ENCODE results near the gene SLC15A5.

Gene SLC15A5

DNA sequence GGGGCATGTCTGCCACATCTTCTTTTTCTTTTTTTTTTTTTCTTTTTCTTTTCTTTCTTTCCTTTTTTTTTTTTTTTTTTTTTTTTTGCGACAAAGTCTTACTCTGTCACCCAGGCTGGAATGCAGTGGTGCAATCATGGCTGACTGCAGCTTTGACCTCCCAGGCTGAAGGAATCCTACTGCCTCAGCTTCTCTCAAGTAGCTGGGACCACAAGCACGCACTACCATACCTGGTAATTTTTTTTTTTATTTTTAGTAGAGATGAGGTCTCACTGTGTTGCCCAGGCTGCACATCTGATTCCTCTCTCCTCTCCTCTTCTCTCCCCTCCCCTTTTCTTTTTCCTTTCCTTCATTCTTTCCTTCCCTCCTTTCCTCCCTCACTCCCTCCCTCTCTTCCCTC is 18.5 kb downstream of the SLC15A5 start:
- FAIRE-seq, result no peak

- no peak for FAIRE-seq
These were observed 31.2 kb downstream of the SLC15A5 start for GRCh38 chr12:16246264-16246663.

DNA sequence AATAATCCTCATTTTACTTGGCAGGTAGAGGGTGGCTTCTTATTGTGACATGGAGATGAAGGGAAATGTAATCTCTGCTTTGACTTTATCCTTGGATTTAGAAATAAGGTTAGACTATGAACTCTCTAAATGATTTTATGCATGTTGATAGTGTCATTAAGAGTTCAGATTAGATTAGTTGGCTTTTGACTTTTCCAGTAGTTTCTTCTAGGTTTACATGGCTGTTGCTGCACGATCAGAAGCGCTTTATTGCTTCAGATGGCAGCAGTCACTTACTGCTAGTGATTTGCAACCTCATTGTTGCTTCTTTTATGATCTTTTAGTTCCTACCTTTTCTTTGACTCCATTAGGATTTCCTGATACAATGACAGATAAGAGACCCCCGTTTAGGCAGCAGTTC is 32.3 kb downstream of the SLC15A5 start:
- no peak for FAIRE-seq

- no peak for FAIRE-seq
These were observed 33.7 kb downstream of the SLC15A5 start for GRCh38 chr12:16243487-16244412.

DNA sequence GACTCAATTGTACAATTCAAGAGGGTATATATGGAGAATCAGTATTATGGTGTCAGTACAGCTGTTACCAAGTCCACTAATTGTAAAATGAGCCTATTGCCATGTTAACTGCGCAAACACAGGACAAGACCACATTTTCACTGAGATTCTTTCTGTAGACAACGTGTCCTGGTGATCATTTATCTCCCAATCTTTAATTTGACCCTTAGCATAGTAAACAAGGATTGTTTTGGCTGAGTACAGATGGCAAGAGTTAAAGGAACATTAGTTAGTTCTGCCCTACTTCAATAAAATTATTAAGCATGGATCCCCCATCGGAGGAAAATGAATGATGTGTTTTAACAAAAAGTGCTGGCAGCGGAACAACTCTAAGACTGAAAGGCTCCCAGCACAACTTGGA is 36.1 kb downstream of the SLC15A5 start:
- no peak for FAIRE-seq

- FAIRE-seq, result no peak
These were observed 38.8 kb downstream of the SLC15A5 start for GRCh38 chr12:16238661-16239060.

GRCh38 chr12:16229676-16230075 is 47.8 kb downstream of the SLC15A5 start:
- no peak for FAIRE-seq

DNA sequence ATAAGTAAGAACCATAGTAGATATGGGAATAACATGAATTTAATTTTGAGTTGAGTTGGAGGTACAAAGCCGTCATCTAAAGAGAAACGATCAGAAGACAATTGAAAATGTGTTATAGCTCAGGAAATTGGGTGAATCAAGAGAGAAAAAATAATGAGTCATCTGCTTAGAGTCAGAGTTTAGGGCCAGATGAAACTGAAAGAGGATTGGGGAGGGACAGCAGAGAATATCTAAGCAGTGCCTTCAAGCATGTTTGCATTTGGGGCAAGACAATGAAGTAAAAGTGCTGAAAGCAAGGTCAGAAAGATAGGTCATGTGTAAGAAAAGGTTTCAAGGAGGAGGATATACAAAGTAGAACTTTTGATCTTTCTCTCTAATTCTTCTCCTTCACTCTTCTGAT is 49.4 kb downstream of the SLC15A5 start:
- no peak for FAIRE-seq

GRCh38 chr12:16225692-16226091 is 51.8 kb downstream of the SLC15A5 start:
- no peak for FAIRE-seq

DNA sequence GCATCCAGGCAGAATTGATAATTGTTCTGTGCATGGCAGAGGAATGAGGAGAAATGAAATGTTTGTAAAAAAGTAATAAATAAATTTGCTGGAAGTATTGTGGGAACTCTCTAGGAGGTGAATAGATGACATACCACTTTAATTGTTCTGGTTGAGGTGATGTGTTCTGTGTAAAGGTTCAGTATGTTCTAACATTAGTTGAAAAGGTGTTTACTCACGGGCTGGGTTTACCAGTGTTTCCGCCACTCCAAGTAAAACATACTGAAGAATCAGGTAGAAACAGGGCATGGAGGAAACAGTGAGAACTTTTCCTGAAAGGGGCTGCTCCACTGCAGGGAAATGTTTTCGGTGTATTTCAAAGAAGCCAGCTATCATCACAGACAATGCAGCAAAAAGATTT is 53.3 kb downstream of the SLC15A5 start:
- no peak for FAIRE-seq

DNA sequence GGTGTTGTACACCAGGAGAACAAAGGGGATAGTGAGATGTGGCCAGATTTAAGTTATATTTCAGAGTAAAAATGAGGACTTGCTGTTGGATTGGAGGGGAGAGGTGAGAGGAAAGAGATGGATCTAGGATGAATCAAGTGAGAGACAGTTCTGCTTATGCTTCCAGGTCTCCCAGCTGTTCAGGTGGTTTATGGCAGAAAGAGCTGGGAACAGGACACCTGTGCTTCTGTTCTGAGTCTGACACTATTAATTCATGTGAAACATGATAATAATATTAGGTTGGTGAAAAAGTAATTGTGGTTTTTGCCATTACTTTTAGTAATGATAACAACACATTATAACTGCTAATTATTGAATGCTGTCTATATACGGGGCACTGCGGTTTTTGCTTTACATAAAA is 55.7 kb downstream of the SLC15A5 start:
- FAIRE-seq, result no peak

DNA sequence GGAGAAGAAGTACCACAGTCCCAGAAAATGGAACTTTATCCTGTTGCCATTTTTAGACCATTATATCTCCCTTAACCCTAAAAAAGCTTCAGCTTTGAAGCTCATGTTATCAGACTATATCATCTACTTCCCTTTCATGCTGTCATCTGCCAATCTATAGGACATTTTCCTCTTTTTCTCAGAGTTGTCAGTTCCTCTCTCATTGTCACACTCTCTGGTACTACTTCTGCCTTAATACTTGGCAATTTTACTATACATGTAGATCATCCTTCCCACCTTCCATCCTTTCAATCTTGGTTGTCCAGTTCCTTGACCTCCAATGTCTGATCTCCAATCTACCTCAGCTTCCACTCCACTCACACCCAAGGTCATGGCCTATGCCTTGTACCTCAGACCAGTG is 57.4 kb downstream of the SLC15A5 start:
- FAIRE-seq, result no peak

- no peak for FAIRE-seq
These were observed 58.3 kb downstream of the SLC15A5 start for GRCh38 chr12:16218934-16219751.

DNA sequence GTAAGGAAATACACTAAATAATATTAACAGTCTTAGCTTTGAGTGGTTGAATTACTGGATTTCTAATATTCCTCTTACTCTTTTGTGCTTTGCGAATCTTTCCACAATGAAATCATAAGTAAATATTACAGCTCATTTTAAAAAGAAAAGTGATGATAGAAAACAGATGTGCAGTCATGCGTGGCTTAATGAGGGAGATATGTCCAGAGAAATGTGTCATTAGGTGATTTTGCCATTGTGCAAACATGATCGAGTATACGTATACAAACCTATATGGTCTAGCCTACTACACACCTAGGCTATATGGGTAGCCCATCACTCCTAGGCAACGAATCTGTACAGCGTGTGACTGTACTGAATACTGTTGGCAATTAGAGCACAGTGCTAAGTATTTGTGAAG is 59.3 kb downstream of the SLC15A5 start:
- no peak for FAIRE-seq

- no peak for FAIRE-seq
These were observed 65.8 kb downstream of the SLC15A5 start for GRCh38 chr12:16211731-16212130.

- no peak for FAIRE-seq
These were observed 78.6 kb downstream of the SLC15A5 start for GRCh38 chr12:16198884-16199283.

DNA sequence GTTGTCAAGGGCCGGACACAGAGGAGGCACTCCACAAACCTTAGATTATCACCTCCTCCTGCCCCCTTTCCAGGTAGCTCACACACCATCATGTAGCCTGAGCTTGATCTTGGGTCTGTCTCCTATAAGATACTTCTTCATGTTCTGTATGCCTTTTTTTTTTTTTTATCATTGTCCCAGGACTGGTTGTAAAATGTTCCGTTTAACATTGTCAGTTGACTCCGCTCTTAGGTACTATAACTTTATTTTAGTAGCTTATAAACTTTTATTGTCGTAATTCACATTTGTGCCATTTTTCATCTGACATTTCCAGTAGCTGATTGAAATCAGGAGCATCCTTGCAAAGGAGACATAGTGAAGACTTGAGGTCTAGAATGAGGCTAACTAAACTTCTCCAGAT is 79.9 kb downstream of the SLC15A5 start:
- no peak for FAIRE-seq

- FAIRE-seq, result no peak
These were observed 87.6 kb downstream of the SLC15A5 start for GRCh38 chr12:16189849-16190248.

DNA sequence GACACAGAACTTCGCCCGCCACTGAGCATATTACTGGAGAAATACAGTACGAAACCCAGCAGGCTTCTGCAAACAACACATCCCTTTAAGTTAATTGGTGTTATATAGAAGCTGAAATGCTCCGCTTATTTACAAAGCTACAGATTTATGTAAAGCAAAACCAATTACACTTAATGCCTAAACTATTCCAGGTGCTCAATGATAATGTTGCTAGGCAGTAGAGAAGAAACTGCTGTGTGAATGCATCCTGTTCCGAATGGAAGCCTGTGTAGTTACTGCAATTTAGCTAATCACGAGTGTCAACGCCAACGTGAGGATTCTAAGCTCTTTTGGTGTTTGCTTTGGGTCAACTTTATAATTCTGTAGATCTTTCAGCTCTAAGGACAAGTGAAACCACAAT is 89.8 kb downstream of the SLC15A5 start:
- no peak for FAIRE-seq

- no peak for FAIRE-seq
These were observed 92.8 kb downstream of the SLC15A5 start for GRCh38 chr12:16184681-16185080.

DNA sequence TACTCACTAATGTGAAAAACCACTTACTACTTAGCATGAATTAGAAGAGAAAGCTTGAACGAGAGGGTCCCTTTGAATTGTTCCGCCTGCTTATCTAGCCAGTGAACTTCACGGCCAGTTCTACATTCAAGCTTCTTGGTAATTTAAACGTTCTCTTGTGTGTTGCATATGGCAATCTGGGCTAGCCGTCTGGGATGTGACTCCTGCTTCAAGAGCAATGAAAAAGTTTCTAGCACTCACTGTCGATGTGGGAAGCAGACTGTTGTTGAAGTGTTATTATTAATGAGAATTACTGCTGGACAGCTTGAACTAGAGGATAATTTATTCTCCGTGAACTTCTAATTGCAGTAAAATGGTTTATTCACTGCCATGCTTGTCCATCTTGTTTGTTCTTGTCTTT is 93.9 kb downstream of the SLC15A5 start:
- no peak for FAIRE-seq

DNA sequence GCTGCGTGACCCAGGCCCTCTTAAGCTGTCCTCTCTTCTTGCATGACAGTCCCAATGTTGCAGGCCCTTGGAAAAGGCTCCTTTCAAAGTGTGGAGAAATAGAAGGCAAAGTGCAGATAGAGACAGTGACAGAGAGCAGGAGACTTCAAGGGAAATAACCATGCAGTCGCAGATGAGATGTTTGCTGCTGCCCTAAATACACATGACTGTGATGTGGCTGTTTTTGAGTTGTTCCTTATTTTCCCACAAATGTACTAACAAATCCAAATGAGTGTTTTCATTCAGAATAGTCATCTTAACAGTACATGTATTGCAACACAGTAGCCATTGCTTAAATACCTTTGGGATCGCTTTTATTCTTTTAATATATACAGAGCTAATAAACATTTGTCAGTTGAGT is 101.6 kb downstream of the SLC15A5 start:
- no peak for FAIRE-seq

GRCh38 chr12:16174282-16174681 is 103.2 kb downstream of the SLC15A5 start:
- FAIRE-seq, result no peak

DNA sequence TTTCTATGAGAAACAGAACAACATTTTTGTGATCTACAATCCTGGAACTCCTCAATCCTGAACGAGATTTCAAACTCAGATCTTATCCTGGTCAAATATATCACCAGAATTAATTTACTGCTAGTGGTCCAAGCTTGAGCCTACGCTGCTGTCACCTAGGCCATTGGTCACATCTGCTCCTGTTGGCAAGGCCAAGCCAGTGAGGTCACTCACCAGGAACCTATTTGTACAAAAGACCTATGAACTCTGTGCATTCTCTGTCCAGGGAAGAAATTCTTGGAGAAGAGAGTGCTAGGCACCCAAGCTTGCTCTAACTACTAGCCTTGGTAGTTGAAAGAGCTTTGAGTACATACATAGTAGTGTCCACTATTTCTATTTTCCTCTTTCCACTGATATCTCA is 106.1 kb downstream of the SLC15A5 start:
- no peak for FAIRE-seq
